Activated T-cell treated with anti-CD3 and anti-CD28 coated beads for 48 hours (primary cell): ENCODE measurements around the gene MLYCD.

Source experiments
- DNase-seq: peaks from one replicate; pipeline ENCODE4 v3.0.0-alpha.2; 2020; ENCODE audit warnings: low read depth

Gene MLYCD

GRCh38 chr16:83925957-83926725, 27.2 kb downstream of the MLYCD start:
- DNase-seq = no peak

- peak; percentile 60 for DNase-seq
Measured at GRCh38 chr16:83926726-83927397, 27.9 kb downstream of the MLYCD start.

GRCh38 chr16:83928341-83929055, 29.6 kb downstream of the MLYCD start:
- DNase-seq = no peak

- no peak for DNase-seq
Measured at GRCh38 chr16:83929811-83930555, 31.1 kb downstream of the MLYCD start.

GRCh38 chr16:83930730-83931500, 32.0 kb downstream of the MLYCD start:
- DNase-seq = no peak

- no peak for DNase-seq
Measured at GRCh38 chr16:83931556-83931955, 32.6 kb downstream of the MLYCD start.

- DNase-seq = no peak
Measured at GRCh38 chr16:83932304-83932703, 33.4 kb downstream of the MLYCD start.

- no peak for DNase-seq
Measured at GRCh38 chr16:83932955-83933673, 34.2 kb downstream of the MLYCD start.

- no peak for DNase-seq
Measured at GRCh38 chr16:83933885-83934683, 35.2 kb downstream of the MLYCD start.

- DNase-seq = no peak
Measured at GRCh38 chr16:83934684-83934977, 35.7 kb downstream of the MLYCD start.

- DNase-seq = no peak
Measured at GRCh38 chr16:83935005-83935857, 36.3 kb downstream of the MLYCD start.

GRCh38 chr16:83935858-83936255, 36.9 kb downstream of the MLYCD start:
- no peak for DNase-seq

- DNase-seq = no peak
Measured at GRCh38 chr16:83936581-83937165, 37.8 kb downstream of the MLYCD start.

GRCh38 chr16:83937267-83937666, 38.4 kb downstream of the MLYCD start:
- no peak for DNase-seq

GRCh38 chr16:83937922-83938885, 39.3 kb downstream of the MLYCD start:
- no peak for DNase-seq

GRCh38 chr16:83939266-83939855, 40.4 kb downstream of the MLYCD start:
- no peak for DNase-seq

GRCh38 chr16:83940119-83940518, 41.2 kb downstream of the MLYCD start:
- no peak for DNase-seq
